H1 (cell line): ENCODE data around the gene SHTN1. TPM values are rescaled to one million over a fixed set of nuclear protein-coding genes. Genes with fewer than 3 reads are reported as not detected.

Experiments used
- ATF2 ChIP-seq: IDR thresholded peaks from 2 replicates; pipeline ENCODE4 v1.6.1; 2012; ENCODE audit warnings: low read length, inconsistent platforms
- GABPA ChIP-seq: IDR thresholded peaks from 2 replicates; pipeline ENCODE4 v1.6.1; 2011; ENCODE audit warnings: mild to moderate bottlenecking, low read length, moderate library complexity, borderline replicate concordance; ENCODE audit not compliant: insufficient read depth
- GTF2F1 ChIP-seq: IDR thresholded peaks from 2 replicates; pipeline ENCODE4 v1.6.1; 2012; ENCODE audit warnings: low read depth, low read length, improper control_type of control experiment, borderline replicate concordance
- NRF1 ChIP-seq: IDR thresholded peaks from 2 replicates; pipeline ENCODE4 v1.6.1; 2011; ENCODE audit warnings: mild to moderate bottlenecking, low read depth, low read length, improper control_type of control experiment
- SP2 ChIP-seq: IDR thresholded peaks from 2 replicates; pipeline ENCODE4 v1.6.1; 2012; ENCODE audit warnings: mild to moderate bottlenecking, low read length, inconsistent platforms
- TBP ChIP-seq: IDR thresholded peaks from 2 replicates; pipeline ENCODE4 v1.6.1; 2011; ENCODE audit warnings: low read depth, low read length, improper control_type of control experiment
- ZNF274 ChIP-seq: IDR thresholded peaks from 2 replicates; pipeline ENCODE4 v1.7.0; 2012; ENCODE audit warnings: low read length, borderline replicate concordance; ENCODE audit errors: extremely low read depth
- polyA plus RNA-seq, 7 experiments: library from polyadenylated mRNA; depleted of rRNA in 3 of 7; stranded (reverse) in 5 of 7; unstranded in 2 of 7; fragments of >200 nt in 5 of 7; fragments of 200-250 nt in 2 of 7; gene quantifications; 1 replicate in 5 of 7; 2 replicates in 1 of 7; 4 replicates in 1 of 7; pipeline versions ENCODE4 v1.2.1 to v1.2.3, GENCODE V29; 2011 to 2013; ENCODE audit warnings: missing spikeins in 2 of 7, mixed read lengths in 2 of 7
- total RNA-seq: library from RNA; stranded (reverse); fragmentation: NEBNext Ultra II Directional; extraction: Animal tissue kit (Norgen Biotek cat#: 25700); gene quantifications from 2 replicates; pipeline ENCODE4 v1.2.1, GENCODE V29; 2021

The SHTN1 gene
- total and polyA plus RNA-seq, 2 of the 8 experiments (the other 6 are each of a cell fraction or from before 2014, with no cell fraction given): 3.3 to 12.7 TPM

- TF ChIP-seq ATF2 (no peak), SP2 (no peak), NRF1 (no peak), TBP (no peak), ZNF274 (no peak), GTF2F1 (no peak), GABPA (no peak)
Observed at GRCh38 chr10:116875897-116876296, 129.1 kb downstream of the SHTN1 start (continued).
